CD14-positive monocyte (primary cell): ENCODE results near the gene GPR52. TPM values are rescaled to one million over a fixed set of nuclear protein-coding genes. Genes with fewer than 3 reads are reported as not detected.

Experiments used
- DNase-seq, 3 donors: peaks; one replicate each; pipeline ENCODE4 v3.0.0-alpha.2; 2011 to 2022
- H2AFZ ChIP-seq: 2 replicates; pipeline ENCODE4 v1.6.0; 2012; ENCODE audit warnings: mild to moderate bottlenecking, low read depth, low read length, inconsistent platforms; ENCODE audit not compliant: insufficient read depth, poor library complexity, severe bottlenecking
- H3K27ac ChIP-seq, 2 donors: 1 replicate in 1 of 2; 2 replicates in 1 of 2; pipeline ENCODE4 v1.5.1; 2012 to 2013; ENCODE audit warnings: low read length in 2 of 2, control low read depth in 1 of 2, inconsistent platforms in 1 of 2, low read depth in 1 of 2, mild to moderate bottlenecking in 1 of 2
- H3K27me3 ChIP-seq, 2 donors: one replicate each; pipeline versions ENCODE4 v1.6.0 to v1.6.1; 2011 to 2013; ENCODE audit warnings: low read length in 2 of 2; ENCODE audit not compliant: control insufficient read depth in 2 of 2, insufficient read depth in 2 of 2
- H3K36me3 ChIP-seq, 2 donors: replicated peaks in 1 of 2; 1 replicate in 1 of 2; 2 replicates in 1 of 2; pipeline versions ENCODE4 v1.5.1 to v1.6.1; 2012 to 2013; ENCODE audit warnings: low read length in 2 of 2, control low read depth in 1 of 2, inconsistent platforms in 1 of 2, mild to moderate bottlenecking in 1 of 2; ENCODE audit not compliant: insufficient read depth in 2 of 2, control insufficient read depth in 1 of 2
- H3K4me1 ChIP-seq, 2 donors: 1 replicate in 1 of 2; 2 replicates in 1 of 2; pipeline versions ENCODE4 v1.5.1 to v1.6.1; 2012 to 2013; ENCODE audit warnings: low read length in 2 of 2, control low read depth in 1 of 2, inconsistent platforms in 1 of 2, mild to moderate bottlenecking in 1 of 2, moderate library complexity in 1 of 2; ENCODE audit not compliant: insufficient read depth in 2 of 2, control insufficient read depth in 1 of 2
- H3K4me2 ChIP-seq: replicated peaks from 2 replicates; pipeline ENCODE3; 2012; ENCODE audit warnings: low read length, moderate library complexity, mild to moderate bottlenecking; ENCODE audit not compliant: poor library complexity, severe bottlenecking; ENCODE audit errors: extremely low read depth
- H3K4me3 ChIP-seq, 3 experiments: fragments of 200-600 bp in 1 of 3; sonication (generic) in 1 of 3; replicated peaks in 1 of 3; 1 replicate in 2 of 3; 2 replicates in 1 of 3; pipeline ENCODE4 v1.5.1; 2011 to 2013; ENCODE audit warnings: low read length in 3 of 3, mild to moderate bottlenecking in 3 of 3, control low read depth in 2 of 3, low read depth in 2 of 3, inconsistent platforms in 1 of 3, moderate library complexity in 1 of 3
- H3K79me2 ChIP-seq: 2 replicates; pipeline ENCODE4 v1.6.0; 2012; ENCODE audit warnings: mild to moderate bottlenecking, control low read depth, inconsistent platforms, low read length, moderate library complexity; ENCODE audit not compliant: insufficient read depth
- H3K9ac ChIP-seq: 2 replicates; pipeline ENCODE4 v1.6.0; 2017; ENCODE audit warnings: low read length, mild to moderate bottlenecking; ENCODE audit not compliant: insufficient read depth, poor library complexity, severe bottlenecking
- H3K9me3 ChIP-seq, 2 donors: replicated peaks in 1 of 2; 1 replicate in 1 of 2; 2 replicates in 1 of 2; pipeline versions ENCODE4 v1.5.1 to v1.6.1; 2012 to 2013; ENCODE audit warnings: low read length in 2 of 2, control low read depth in 1 of 2; ENCODE audit not compliant: control insufficient read depth in 1 of 2, insufficient read depth in 1 of 2
- H4K20me1 ChIP-seq: 2 replicates; pipeline ENCODE4 v1.6.0; 2012; ENCODE audit warnings: mild to moderate bottlenecking, low read length, control low read depth, moderate library complexity; ENCODE audit not compliant: insufficient read depth
- H3K27ac Mint-ChIP-seq, 7 donors: one replicate each; pipeline ENCODE4 v1.8.0; 2020; ENCODE audit warnings: mild to moderate bottlenecking in 7 of 7, mixed read lengths in 7 of 7, moderate library complexity in 6 of 7, inconsistent platforms in 2 of 7
- H3K27me3 Mint-ChIP-seq, 3 donors: one replicate each; pipeline ENCODE4 v1.8.0; 2021 to 2022; ENCODE audit warnings: low read depth in 3 of 3, mild to moderate bottlenecking in 3 of 3, mixed read lengths in 3 of 3, moderate library complexity in 3 of 3, inconsistent platforms in 1 of 3
- H3K36me3 Mint-ChIP-seq, 2 donors: one replicate each; pipeline ENCODE4 v1.8.0; 2020; ENCODE audit warnings: mixed read lengths in 2 of 2, inconsistent platforms in 1 of 2, mild to moderate bottlenecking in 1 of 2
- H3K4me1 Mint-ChIP-seq: one replicate; pipeline ENCODE4 v1.8.0; 2020; ENCODE audit warnings: mild to moderate bottlenecking, mixed read lengths
- H3K4me3 Mint-ChIP-seq, 2 donors: one replicate each; pipeline ENCODE4 v1.8.0; 2020; ENCODE audit warnings: mild to moderate bottlenecking in 2 of 2, mixed read lengths in 2 of 2, moderate library complexity in 1 of 2
- H3K9me3 Mint-ChIP-seq, 7 donors: one replicate each; pipeline ENCODE4 v1.8.0; 2020 to 2022; ENCODE audit warnings: mixed read lengths in 7 of 7, mild to moderate bottlenecking in 6 of 7, moderate library complexity in 6 of 7, inconsistent platforms in 2 of 7
- WGBS: methylation state at CpG from one replicate; pipeline ENCODE4 v1.1.5; 2013; ENCODE audit warnings: missing lambda C conversion rate; ENCODE audit not compliant: insufficient coverage; 5-methylcytosine and 5-hydroxymethylcytosine counted together
- intact Hi-C, 2 donors: fragments of 100-400 bp; cut with micrococcal nuclease; formaldehyde crosslinking; loops; one replicate each; pipeline versions ENCODE4 v1.15.0 to v1.15.1; 2023
- polyA plus RNA-seq, 3 donors: library from polyadenylated mRNA; depleted of rRNA in 1 of 3; unstranded in 2 of 3; stranded (reverse) in 1 of 3; fragments of 300-500 nt in 2 of 3; fragments of >200 nt in 1 of 3; fragmentation: Illumina TruSeq in 2 of 3; gene quantifications; 1 replicate in 2 of 3; 2 replicates in 1 of 3; pipeline ENCODE4 v1.2.3, GENCODE V29; 2012 to 2021
- TF ChIP-seq, protein P1 (sequence below): fragments of 200-600 bp; IDR thresholded peaks from one replicate; pipeline ENCODE4 v1.8.0; 2022; ENCODE audit warnings: antibody characterized with exemption, mild to moderate bottlenecking

The GPR52 gene
- polyA plus RNA-seq, 3 donors = 0.21 TPM; not detected in 2

DNA sequence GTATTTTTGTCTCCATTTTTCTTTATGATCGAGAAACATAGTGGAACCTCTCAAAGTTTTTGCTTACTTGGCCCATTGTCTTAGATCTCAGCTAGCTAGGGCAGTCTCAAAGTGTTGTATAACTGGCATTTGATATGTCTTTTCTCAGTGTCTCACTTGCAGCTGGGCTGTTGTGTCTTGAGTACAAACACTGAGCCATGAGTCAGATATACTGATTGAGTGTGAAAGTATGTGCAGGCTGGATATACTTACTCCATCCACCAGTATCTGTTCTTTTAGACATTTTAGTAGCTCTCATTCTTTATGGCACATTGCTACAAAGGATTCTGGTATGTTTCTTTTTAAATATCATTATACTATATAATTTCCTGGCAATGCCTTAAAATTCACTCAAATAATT is 14.3 kb upstream of the GPR52 start:
- Histone ChIP-seq H3K27me3 (no peaks in the 10 kb centered on the region), H3K4me2 (no peak overlapping the region), H3K4me3 (no peak overlapping the region), H3K79me2 (no peaks in the 10 kb centered on the region), H4K20me1 (no peaks in the 10 kb centered on the region), H3K36me3 (no peaks in the 10 kb centered on the region), H2AFZ (no peak overlapping the region), H3K27ac (no peak overlapping the region), H3K9ac (no peak overlapping the region), H3K9me3 (peaks cover 0 to 6% of the 10 kb centered on the region in 2 donors), H3K4me1 (no peaks in the 10 kb centered on the region)
- H3K27me3 Mint-ChIP-seq = peaks cover 0 to 2% (median 0%) of the 10 kb centered on the region in 3 donors
- peaks cover 0 to 3% of the 10 kb centered on the region in 2 donors for H3K36me3 Mint-ChIP-seq
- no CpG with 5 or more reads among the region's 1 CpG for WGBS
- TF ChIP-seq, protein P1, sequence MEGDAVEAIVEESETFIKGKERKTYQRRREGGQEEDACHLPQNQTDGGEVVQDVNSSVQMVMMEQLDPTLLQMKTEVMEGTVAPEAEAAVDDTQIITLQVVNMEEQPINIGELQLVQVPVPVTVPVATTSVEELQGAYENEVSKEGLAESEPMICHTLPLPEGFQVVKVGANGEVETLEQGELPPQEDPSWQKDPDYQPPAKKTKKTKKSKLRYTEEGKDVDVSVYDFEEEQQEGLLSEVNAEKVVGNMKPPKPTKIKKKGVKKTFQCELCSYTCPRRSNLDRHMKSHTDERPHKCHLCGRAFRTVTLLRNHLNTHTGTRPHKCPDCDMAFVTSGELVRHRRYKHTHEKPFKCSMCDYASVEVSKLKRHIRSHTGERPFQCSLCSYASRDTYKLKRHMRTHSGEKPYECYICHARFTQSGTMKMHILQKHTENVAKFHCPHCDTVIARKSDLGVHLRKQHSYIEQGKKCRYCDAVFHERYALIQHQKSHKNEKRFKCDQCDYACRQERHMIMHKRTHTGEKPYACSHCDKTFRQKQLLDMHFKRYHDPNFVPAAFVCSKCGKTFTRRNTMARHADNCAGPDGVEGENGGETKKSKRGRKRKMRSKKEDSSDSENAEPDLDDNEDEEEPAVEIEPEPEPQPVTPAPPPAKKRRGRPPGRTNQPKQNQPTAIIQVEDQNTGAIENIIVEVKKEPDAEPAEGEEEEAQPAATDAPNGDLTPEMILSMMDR = no peak
- no peak overlapping the region for H3K4me3 Mint-ChIP-seq
- no peaks in the 10 kb centered on the region for H3K4me1 Mint-ChIP-seq
- no peak overlapping the region for H3K27ac Mint-ChIP-seq
- H3K9me3 Mint-ChIP-seq = peaks cover 4 to 18% (median 15%) of the 10 kb centered on the region in 7 donors
- no peak for DNase-seq
- intact Hi-C loops = no loop called here

DNA sequence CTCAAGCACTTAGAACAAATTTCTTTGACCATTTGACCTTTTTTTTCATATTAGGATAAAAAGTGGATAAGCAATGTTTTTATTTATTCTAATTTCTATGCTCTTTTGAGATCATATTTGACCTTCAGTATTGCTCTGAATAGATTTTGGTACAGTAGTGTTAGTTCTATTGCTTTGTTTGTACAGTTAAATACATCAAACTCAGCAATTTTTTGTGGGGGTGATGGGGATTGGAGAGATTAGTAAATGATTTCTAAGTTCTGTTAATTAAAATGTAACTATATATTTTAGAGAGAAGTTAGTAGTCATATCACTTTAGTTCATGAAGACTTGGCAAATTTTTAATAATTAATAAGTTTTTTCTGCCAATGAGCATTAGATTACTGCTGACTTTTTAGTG is 2.4 kb upstream of the GPR52 start:
- H3K4me3 Mint-ChIP-seq = no peak overlapping the region
- Histone ChIP-seq H3K9me3 (no peaks in the 10 kb centered on the region), H3K27ac (no peak overlapping the region), H3K4me1 (no peaks in the 10 kb centered on the region), H3K4me3 (no peak overlapping the region), H3K27me3 (no peaks in the 10 kb centered on the region), H4K20me1 (no peaks in the 10 kb centered on the region), H3K9ac (no peak overlapping the region), H3K79me2 (no peaks in the 10 kb centered on the region), H2AFZ (no peak overlapping the region), H3K36me3 (no peaks in the 10 kb centered on the region), H3K4me2 (no peak overlapping the region)
- no peak overlapping the region for H3K27ac Mint-ChIP-seq
- TF ChIP-seq, protein P1 = no peak
- intact Hi-C loops = no loop called here
- H3K9me3 Mint-ChIP-seq = peaks cover 0 to 3% (median 2%) of the 10 kb centered on the region in 7 donors
- no peak for DNase-seq
- H3K36me3 Mint-ChIP-seq = no peaks in the 10 kb centered on the region
- no peaks in the 10 kb centered on the region for H3K4me1 Mint-ChIP-seq
- H3K27me3 Mint-ChIP-seq = no peaks in the 10 kb centered on the region
